HG02981 (cell line): ENCODE results near the gene MED10.

ENCODE experiments used
- ATAC-seq: cut with Tn5 transposase; IDR thresholded peaks from one replicate; pipeline ENCODE4 v1.9.1; 2021; ENCODE audit warnings: mild to moderate bottlenecking, moderate library complexity; ENCODE audit not compliant: unreplicated experiment

MED10 gene, protein sequence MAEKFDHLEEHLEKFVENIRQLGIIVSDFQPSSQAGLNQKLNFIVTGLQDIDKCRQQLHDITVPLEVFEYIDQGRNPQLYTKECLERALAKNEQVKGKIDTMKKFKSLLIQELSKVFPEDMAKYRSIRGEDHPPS

DNA sequence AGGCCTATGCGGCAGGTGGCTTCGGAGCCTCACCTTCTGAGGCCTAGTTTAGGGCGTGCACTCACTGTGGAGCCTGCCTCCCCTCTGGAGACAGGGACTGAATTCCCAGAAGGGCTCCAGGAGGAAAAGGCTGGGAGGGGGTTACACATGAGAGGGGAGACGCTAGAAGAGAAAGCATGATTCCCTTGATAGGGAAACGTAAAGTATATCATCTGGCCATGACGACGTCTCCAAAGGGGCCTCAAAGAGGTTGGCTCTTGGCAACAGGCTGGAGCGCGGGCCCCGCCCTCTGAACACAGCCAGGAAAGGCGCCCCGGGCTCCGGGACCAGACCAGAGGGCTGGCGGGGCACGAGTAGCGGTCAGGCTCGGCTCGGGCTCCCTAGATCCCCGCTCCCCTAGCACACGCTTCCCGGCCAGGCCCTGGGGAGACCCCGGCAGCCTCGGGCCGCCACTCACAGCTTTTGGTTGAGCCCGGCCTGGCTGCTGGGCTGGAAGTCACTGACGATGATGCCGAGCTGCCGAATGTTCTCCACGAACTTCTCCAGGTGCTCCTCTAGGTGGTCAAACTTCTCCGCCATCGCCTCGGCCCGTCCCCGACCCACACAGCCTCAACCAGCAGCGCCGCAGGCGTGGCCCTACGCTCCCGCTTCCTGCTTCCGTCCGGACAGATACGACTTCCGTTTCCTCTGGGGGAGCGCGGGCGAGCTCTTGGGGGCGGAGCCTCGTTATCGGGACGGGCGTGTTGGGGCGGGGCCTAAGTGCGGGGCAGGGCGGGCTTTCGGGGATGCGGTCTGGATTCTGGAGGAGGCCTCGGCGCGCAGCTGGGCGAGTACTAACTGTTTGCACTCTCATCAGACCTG lies at the start of gene MED10:
TSS of gene MED10 (minus strand) at position 643 of the 861 bp plus-strand sequence. CDS start at position 579, 64 bp downstream.
- peak; percentile 98 for ATAC-seq

DNA sequence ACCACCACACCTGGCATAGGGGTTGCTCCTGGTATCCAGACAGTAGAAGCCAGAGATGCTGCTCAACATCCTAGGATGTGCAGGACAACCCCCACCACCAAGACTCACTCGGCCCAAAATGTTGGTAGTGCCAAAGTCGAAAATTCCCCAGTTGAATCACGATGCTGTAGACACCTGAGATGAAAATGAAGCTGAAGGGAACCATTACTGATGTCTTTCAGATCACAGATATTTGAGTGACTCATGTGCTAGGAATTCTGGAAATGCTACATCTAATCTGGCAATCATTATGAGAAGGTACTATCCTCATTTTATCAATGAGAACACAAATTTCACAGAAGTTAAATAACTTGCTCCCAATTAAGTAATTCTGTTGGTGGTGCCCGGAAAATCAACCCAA lies 49.3 kb upstream of the MED10 start:
- ATAC-seq = no peak

DNA sequence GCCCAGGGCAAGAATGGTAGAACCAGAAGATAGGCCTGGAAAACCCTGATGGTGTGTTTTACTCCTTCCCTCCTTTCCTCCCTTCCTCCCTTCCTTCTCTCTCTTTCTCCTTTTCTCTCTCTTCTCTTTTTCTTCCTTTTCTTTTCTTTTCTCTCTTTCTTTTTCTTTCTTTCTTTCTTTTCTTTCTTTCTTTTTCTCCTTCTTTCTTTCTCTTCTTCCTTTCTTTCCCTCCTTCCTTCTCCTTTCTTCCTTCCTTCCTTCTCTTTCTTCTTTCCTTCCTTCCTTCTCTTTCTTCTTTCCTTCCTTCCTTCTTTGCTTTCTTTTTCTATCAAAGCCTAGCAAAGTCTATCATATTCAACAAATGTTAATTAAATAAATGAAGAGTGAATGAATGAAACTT lies 46.4 kb upstream of the MED10 start:
- ATAC-seq = no peak

DNA sequence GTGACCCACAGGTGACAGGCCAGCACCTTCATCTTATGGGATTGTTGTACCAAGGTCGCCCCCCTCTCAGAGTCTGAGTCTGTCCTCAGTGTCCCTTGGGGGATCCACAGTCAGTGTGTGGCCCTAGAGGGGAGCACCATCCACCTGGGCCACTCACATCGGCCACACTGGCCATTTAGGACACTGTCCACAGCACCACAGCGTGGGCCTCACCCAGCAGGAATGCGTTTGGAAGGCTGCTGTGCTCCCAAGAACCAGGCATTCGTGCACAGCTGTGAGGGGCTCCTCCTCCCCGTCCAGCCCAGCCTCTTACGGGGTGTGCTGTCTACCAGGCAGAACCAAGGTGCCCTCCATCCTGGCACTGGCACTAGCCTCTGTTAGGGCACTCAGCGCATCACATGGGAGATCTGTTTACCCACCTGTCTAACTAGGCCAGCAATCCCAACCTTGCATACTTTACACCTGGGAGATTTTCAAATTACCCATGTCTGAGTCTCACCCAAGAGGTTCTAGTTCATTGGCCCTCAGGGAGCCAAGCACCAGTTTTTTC lies 45.8 kb upstream of the MED10 start:
- ATAC-seq = no peak

DNA sequence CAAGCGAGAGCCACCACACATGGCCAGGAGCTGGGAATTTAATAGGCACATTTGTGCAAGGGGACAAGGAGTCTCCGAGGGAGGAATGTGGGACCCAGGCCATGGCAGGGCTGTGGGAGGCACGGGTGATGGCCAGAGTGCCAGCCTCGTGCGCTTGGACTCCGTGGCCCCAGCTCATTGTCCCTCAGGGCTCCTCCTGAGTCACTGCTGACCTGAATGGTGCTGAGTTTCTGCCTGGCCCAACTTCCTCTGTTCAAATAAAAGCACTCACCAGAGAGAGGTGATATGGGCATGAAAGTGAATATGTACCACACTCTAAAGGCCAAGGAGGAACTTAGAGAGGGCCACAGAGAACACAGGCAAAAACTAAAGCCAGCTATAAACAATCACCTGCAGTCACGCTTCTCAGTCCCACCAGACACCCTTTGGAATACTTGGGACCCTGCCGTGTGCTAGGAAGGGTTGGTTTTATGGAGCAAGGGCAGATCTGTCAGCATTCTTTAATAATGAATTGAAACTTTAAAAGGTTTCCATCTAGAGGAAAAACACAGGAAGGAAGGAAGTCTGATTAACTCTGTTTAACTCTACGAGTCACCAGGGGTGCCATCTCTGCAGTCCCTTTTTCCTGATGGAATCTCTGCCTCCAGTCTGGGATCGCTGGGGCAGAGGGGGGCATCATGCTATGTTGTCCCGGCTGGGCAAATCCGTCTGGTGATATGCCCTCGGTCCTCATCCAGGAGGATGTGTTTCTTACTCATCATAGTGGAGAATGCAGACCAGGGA lies 45.2 kb upstream of the MED10 start:
- no peak for ATAC-seq

DNA sequence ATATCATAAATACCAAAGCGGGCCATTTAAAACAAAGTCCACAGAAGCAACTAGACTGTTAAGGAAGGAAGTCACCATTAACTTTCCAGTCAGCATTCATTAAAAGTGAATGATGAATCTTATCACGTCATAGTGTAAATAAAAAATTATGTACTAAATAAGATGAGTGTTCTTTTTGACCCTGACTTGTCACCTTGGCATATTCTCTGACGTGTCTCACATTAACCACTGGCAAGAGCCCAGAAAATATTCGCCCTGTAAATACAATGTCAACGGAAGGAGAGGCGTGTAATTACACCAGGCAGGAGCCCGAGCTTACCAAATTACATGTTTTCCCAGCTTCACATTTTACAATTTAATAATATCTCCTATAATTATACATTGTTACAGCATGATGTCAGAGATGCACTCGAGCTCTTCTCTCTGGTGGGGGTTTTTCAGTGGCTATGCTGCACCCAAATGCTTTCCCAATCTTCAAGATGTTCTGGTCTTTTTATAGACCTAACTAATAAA lies 41.0 kb upstream of the MED10 start:
- no peak for ATAC-seq

DNA sequence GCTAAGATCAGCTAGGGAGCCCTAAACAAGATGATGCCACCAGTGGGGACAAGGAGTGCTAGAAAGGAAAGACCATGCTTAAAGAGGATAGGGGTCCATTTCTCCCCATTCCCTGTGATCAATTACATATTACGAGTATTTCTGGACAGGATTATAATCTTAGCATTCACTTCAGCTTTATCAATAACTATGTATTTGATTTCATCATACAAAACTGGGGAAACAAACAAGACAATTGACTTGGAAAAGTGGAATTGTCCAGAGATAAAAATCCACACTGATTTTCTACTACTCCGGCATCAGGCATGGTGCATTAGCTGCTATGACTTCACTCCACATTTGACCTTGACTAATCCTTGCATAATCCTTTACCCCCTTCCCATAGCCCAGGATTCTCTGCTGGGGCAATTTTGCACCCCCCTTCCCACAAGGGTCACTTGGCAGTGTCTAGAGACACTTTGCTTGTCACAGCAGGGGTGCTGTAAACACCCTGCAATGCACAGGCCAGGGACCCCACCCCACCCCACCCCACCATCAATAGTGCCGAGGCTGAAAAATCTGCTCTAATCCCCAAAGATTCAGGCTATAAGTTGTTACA lies 40.4 kb upstream of the MED10 start:
- no peak for ATAC-seq

DNA sequence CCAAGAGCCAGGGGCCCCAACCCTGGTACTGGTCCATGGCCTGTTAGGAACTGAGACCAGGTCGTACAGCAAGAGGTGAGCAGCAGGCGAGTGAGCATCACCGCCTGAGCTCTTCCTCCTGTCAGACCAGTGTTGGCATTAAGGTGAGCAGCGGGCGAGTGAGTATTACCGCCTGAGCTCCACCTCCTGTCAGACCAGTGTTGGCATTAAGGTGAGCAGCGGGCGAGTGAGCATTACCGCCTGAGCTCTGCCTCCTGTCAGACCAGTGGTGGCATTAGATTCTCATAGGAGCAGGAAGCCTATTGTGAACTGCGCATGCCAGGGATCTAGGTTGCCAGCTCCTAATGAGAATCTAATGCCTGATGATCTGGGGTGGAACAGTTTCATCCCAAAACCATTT lies 39.3 kb upstream of the MED10 start:
- ATAC-seq = no peak

DNA sequence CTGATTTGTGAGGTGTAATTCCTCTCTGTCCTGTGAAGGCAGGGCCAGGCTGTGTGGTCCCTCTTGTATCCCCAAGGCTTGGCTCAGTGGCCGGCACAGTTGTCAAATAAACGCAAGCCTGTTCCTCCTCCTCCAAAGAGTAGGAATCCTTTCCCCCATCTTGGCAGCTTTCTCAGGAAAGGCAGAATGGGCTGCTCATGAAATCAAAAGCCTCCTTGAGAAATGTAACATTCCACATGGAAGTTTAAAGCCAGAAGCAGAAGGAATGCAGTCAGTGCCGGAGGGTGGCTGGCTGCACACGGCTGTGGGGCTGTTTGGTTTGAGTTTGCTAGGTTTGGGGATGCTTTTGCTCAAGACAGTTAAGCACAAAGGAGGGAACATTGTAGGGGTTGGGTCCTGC lies 34.5 kb upstream of the MED10 start:
- ATAC-seq = no peak

DNA sequence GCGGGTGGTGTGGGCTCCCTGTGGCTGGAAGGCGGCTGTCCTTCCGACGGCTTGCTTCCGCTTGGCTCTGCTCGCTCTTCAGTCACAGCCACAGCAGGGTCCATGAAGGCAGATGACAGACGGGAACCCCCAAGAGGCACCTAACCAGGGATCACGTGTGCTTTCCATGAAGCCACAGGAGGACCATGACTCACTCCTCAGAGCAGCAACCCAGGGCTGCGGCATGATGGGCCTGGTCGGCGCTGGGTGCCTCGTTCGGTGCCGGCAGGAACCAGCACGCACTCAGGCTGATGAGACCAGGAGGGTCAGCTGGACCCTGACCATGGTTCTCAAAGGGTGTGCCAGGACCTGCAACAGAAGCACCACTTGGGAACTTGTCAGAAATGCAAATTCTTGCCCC lies 32.8 kb upstream of the MED10 start:
- ATAC-seq = no peak

DNA sequence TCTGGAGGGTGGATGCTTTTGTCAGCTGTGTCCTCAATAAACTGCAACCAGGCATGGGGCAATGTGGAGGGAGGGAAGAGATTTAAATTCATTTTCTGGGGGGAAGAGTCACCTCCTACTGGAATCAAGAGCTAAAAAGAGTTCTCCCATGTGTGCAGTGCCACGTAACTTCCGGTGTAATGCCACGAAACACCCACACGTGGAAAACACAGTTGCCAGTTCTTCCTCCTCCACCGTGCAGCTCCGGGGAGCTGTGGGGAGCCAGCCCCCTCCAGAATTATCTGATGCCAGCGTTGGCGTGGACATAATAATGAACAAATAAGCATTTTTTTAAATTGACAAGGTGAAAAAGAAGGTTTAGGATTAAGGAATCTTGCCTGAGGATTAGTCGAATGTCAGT lies 32.1 kb upstream of the MED10 start:
- ATAC-seq = no peak

DNA sequence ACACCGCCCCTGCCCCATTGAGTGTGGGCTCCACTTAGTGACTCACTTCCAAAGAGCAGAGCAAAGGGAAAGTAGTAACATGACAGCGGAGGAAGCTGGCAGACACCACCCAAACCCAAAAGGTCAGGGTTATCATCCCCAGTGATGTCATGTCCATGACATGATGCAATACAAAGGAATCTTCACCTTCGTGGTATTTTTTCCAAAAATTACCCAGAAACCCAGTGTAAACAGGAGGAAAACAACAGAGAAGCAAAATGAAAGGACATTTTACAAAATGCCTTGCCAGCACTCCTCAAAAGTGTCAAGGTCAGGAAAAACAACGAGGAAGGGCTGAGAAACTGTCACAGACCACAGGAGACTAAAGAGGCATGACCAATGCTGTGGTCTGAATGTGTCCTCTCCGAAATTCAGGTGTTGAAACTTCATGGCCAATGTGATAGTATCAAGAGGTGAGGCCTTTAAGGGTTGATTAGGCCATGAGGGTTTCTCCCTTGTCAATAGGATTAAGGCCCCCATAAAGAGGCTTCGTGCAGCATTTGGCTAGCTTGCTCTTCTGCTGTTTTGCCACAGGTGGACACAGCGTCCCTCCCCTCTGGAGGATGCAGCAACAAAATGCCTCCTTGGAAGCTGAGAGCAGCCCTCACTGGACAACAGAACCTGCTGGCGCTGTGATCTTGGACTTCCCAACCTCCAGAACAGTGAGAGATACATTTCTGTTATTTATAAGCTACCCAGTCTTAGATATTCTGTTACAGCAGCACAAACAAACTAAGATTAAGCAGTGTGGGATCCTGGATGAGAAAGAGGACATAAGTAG lies 30.5 kb upstream of the MED10 start:
- ATAC-seq = no peak

DNA sequence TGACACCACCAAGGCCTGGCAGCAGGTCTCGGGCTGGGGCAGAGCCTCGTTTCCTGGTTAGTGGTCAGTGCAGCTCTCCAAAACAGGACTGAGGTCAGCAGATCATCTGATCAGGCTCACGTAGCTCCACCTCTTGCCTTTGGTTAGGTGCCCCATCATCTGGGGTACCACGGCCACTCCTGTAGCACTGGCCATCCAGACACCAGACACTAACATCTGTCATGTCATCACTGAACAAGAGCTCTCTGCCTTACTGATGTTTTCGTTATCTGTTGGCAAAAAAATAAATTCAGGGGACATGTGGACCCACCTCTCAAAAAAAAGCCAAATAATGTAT lies 29.9 kb upstream of the MED10 start:
- ATAC-seq = no peak

DNA sequence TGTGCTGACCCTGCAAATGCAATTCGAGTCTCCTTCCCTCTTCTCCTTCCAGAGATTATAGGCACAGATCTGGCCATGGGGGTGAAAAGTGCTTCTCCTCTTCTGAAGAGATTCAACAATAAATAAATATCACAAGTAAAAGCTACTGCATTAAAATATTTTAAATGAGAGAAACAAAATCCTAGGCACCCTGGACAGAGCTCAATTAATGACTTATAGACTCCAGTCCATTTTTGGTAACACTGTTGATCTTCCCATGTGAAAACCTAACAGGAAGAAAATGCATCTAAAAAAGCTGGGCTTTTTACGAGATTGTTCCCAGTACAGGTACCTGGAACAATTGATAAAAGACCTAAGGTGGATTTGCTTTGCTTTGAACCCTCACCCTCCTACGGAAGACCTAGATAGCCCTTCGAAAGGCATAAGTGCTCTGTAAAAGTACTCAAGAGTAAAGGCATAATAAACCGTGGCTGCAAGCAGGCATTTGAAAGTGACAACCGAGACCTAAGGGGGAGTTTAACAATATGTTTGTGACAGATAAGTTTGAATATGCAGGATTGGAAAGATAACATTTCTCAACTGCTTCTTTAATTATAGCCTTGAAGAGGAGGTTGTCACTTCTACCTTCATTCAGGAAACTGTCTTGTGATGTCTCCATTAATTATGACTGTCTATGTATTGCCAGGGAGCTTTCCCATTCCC lies 29.4 kb upstream of the MED10 start:
- no peak for ATAC-seq

DNA sequence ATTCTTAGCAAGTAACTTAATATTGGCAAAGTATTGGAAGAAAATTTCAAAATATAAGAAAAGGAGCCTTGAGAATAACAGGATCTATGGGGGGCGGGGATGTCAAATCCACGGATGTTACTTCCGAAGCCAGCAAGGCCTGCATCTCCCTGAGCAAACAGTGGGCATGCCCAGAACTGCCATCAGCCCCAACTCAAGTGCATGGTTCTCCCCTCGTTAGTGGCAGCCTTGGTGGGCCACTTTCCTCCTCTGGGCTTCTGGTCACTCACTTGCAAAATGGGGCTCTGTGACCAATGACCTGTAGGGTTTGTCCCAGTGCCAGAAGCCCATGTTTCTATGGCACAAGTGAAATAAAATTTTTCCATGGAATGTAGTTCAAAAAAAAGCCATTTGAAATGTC lies 27.2 kb upstream of the MED10 start:
- ATAC-seq = no peak

DNA sequence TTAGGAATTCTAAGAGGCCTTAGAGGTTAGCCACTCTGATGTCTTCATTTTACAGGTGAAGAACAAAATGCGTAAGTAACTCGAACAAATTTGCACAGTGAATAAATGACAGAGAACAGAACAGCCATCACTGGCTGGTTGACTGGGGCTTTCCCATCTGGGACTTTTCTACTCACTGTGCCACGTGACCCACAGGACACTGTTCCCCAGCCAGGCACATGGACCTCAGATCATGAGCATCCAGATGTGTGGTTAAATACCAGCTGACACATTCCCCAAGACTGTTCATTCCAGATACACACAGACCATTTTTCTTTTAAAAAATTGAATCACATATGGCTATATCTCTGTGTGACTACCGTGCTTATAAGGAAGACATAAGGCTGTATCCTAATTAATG lies 25.8 kb upstream of the MED10 start:
- no peak for ATAC-seq

DNA sequence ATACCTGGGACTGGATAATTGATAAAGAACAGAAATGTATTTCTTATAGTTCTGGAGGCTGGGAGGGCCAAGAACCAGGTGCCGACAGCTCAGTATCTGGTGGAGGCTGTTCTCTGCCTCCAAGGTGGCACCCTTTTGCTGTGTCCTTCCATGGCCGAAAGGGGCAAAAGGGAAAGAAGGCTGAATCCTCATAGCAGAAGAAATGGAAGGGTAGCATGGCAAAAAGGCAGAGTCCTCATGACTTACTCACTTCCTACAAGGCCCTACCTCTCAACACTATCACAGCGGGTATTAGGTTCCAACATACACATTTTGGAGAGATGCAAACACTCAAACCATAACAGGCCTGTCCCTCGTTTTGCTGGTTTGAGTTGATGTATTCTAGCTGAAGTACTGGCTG lies 25.1 kb upstream of the MED10 start:
- no peak for ATAC-seq

DNA sequence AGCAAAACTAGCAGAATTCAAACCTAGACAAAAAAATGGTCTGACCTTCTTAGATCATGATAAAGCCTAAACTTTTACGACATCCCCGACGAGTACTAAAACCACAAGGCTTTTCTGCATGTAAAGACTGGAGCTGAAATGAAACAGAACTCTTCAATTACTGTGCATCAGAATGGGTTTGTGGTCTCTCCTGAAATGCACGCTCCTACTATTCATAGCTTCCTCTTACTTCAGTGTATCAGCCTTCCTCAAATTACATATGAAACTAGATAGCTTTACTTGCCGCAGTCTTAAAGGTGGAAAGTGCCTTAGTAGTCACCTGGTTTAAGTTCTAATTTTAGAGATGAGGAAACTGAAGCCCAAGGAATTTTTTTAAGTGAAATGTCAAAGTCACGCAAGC lies 24.6 kb upstream of the MED10 start:
- no peak for ATAC-seq

DNA sequence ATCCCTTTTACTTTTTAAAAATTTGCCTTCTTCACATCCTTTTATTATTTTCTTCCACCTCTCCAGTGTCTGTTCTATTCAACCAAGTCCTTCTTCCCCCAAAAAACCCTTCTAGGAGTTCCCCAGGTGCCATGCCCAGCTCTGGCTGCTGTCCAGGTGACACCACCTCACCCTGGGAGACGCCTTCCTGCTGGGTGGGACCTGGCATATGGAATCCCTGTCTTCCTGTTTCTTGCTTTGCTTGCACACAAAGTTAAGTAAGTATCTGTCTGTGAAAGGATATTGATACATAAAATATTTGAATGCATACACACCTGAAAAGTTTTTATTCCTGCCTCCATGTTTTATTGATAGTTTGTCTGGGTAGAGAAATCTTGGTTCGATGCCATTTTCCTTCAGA lies 23.1 kb upstream of the MED10 start:
- no peak for ATAC-seq
